AG09309 (cell line): ENCODE results near the gene HOXB4.

ENCODE experiments used
- DNase-seq: peaks from one replicate; pipeline ENCODE4 v3.0.0-alpha.2; 2010; ENCODE audit warnings: low read depth
- H3K4me3 ChIP-seq: 2 replicates; pipeline ENCODE4 v1.5.1; 2011; ENCODE audit warnings: mild to moderate bottlenecking, low read depth, low read length, moderate library complexity; ENCODE audit not compliant: control insufficient read depth
- CTCF ChIP-seq: IDR thresholded peaks from 2 replicates; pipeline ENCODE4 v1.5.1; 2011; ENCODE audit warnings: mild to moderate bottlenecking, low read depth, low read length, inconsistent platforms; ENCODE audit not compliant: insufficient read depth, control insufficient read depth; ENCODE audit errors: missing control alignments

HOXB4 gene

GRCh38 chr17:48542698-48543106, 35.4 kb downstream of the HOXB4 start:
- peak overlapping the region; percentile 64 for H3K4me3 ChIP-seq
- TF ChIP-seq CTCF: no peak
- DNase-seq: no peak

GRCh38 chr17:48542114-48542656, 36.0 kb downstream of the HOXB4 start:
- no peak for DNase-seq
- peak overlapping the region; percentile 64 for H3K4me3 ChIP-seq
- no peak for TF ChIP-seq CTCF

- DNase-seq: no peak
- peak overlapping the region; percentile 64 for H3K4me3 ChIP-seq
- TF ChIP-seq CTCF: no peak
These were observed 36.5 kb downstream of the HOXB4 start for GRCh38 chr17:48541577-48542113.

GRCh38 chr17:48541036-48541576, 37.0 kb downstream of the HOXB4 start:
- no peak for DNase-seq
- no peak for TF ChIP-seq CTCF
- H3K4me3 ChIP-seq: peak overlapping the region; percentile 64

GRCh38 chr17:48540213-48540612, 37.9 kb downstream of the HOXB4 start:
- H3K4me3 ChIP-seq: no peak overlapping the region
- TF ChIP-seq CTCF: no peak
- no peak for DNase-seq

- no peak overlapping the region for H3K4me3 ChIP-seq
- peak; percentile 52 for DNase-seq
- no peak for TF ChIP-seq CTCF
These were observed 39.0 kb downstream of the HOXB4 start for GRCh38 chr17:48539177-48539576.
